ENCODE data around the gene E2F4. TPM values are rescaled to one million over a fixed set of nuclear protein-coding genes. Genes with fewer than 3 reads are reported as not detected.
A peak's percentile ranks its signal among the peaks of the same experiment; 100 is the strongest.

The E2F4 gene
- total and polyA plus RNA-seq, 7 donors: 22.6 to 106 (median 46.6) TPM

GRCh38 chr16:67163164-67163998, 28.6 kb upstream of the E2F4 start:
- no peaks in the 10 kb centered on the region for H3K9me3 ChIP-seq
- no peak for TF ChIP-seq CTCF (IDR thresholded peaks at IDR 0.05)
- peak overlapping the region; percentile 93 for H3K27ac ChIP-seq
- ATAC-seq (peak; percentile 15 to 44 (median 32)), DNase-seq (peak; percentile 58 to 85)
- intact Hi-C loops (cut with DNase I): no loop called here
- WGBS, 3 donors: 1 to 2% (median 1%) methylated on average over 89 to 99 of the region's 99 CpGs
- H3K27me3 ChIP-seq (ENCODE audit: insufficient read depth in 3 of 3, low read length in 2 of 3): no peaks in the 10 kb centered on the region
- peak overlapping the region; percentile 76 for H3K4me3 ChIP-seq
- H3K36me3 ChIP-seq (ENCODE audit: insufficient read depth in 1 of 2, low read depth in 1 of 2): peaks cover 0 to 15% of the 10 kb centered on the region in 2 donors
- H3K4me1 ChIP-seq: peaks cover 38% of the 10 kb centered on the region

- intact Hi-C loops (cut with DNase I): no loop called here
- peaks cover 41% of the 10 kb centered on the region for H3K4me1 ChIP-seq
- ATAC-seq: peak in 2 of 4 donors; percentile 6 to 7
- peaks cover 0 to 18% of the 10 kb centered on the region in 2 donors for H3K36me3 ChIP-seq (ENCODE audit: insufficient read depth in 1 of 2, low read depth in 1 of 2)
- no peaks in the 10 kb centered on the region for H3K9me3 ChIP-seq
- peak in 1 of 2 donors; percentile 26 for DNase-seq
- H3K4me3 ChIP-seq: peak overlapping the region; percentile 76
- H3K27ac ChIP-seq: peak overlapping the region; percentile 93
- no peak for TF ChIP-seq CTCF (IDR thresholded peaks at IDR 0.05)
- whole genome bisulfite sequencing, 3 donors: 0 to 3% (median 3%) methylated on average over 30 to 34 of the region's 34 CpGs
- no peaks in the 10 kb centered on the region for H3K27me3 ChIP-seq (ENCODE audit: insufficient read depth in 3 of 3, low read length in 2 of 3)
Observed at GRCh38 chr16:67163999-67164558, 27.9 kb upstream of the E2F4 start.

GRCh38 chr16:67164599-67165061, 27.3 kb upstream of the E2F4 start, which contains the start of gene HSF4:
TSS of gene HSF4 (plus strand) at chr16:67164745. CDS start at chr16:67164812, 67 bp downstream.
- TF ChIP-seq CTCF (IDR thresholded peaks at IDR 0.05): no peak
- 2 to 4% (median 2%) methylated on average over 28 to 41 of the region's 41 CpGs for WGBS, 3 donors
- Histone ChIP-seq H3K9me3 (no peaks in the 10 kb centered on the region), H3K4me3 (peak within 1 kb of the TSS; percentile 76), H3K27me3 (ENCODE audit: insufficient read depth in 3 of 3, low read length in 2 of 3) (no peaks in the 10 kb centered on the region), H3K27ac (peak within 1 kb of the TSS; percentile 93), H3K4me1 (peaks cover 43% of the 10 kb centered on the region), H3K36me3 (ENCODE audit: insufficient read depth in 1 of 2, low read depth in 1 of 2) (peaks cover 0 to 20% of the 10 kb centered on the region in 2 donors)
- DNase-seq (peak; percentile 82 to 89), ATAC-seq (peak; percentile 47 to 63 (median 56))
- intact Hi-C loops (cut with DNase I): no loop called here

- no peak for TF ChIP-seq CTCF (IDR thresholded peaks at IDR 0.05)
- Histone ChIP-seq H3K36me3 (ENCODE audit: insufficient read depth in 1 of 2, low read depth in 1 of 2) (peaks cover 0 to 20% of the 10 kb centered on the region in 2 donors), H3K4me1 (peaks cover 49% of the 10 kb centered on the region), H3K27me3 (ENCODE audit: insufficient read depth in 3 of 3, low read length in 2 of 3) (no peaks in the 10 kb centered on the region), H3K9me3 (no peaks in the 10 kb centered on the region), H3K27ac (peak overlapping the region; percentile 93), H3K4me3 (peak overlapping the region; percentile 76)
- intact Hi-C loops (cut with DNase I): no loop called here
- WGBS, 3 donors: 35 to 47% (median 46%) methylated on average over 69 to 85 of the region's 85 CpGs
- ATAC-seq: no peak
- peak in 1 of 2 donors; percentile 31 for DNase-seq
Observed at GRCh38 chr16:67165121-67166078, 26.6 kb upstream of the E2F4 start.
